HG02759 (cell line): ENCODE data around the gene PCA3.

Experiments used
- ATAC-seq: cut with Tn5 transposase; IDR thresholded peaks from one replicate; pipeline ENCODE4 v1.9.1; 2021; ENCODE audit warnings: mild to moderate bottlenecking, moderate library complexity; ENCODE audit not compliant: unreplicated experiment

The PCA3 gene

GRCh38 chr9:76756941-76757673 is 7.1 kb upstream of the PCA3 start:
- ATAC-seq, result no peak

GRCh38 chr9:76758476-76758875 is 5.8 kb upstream of the PCA3 start:
- ATAC-seq, result no peak

GRCh38 chr9:76759732-76760131 is 4.5 kb upstream of the PCA3 start:
- ATAC-seq, result no peak

- no peak for ATAC-seq
These were observed 2.8 kb upstream of the PCA3 start for GRCh38 chr9:76761448-76761847.

- ATAC-seq, result no peak
These were observed 1.9 kb downstream of the PCA3 start for GRCh38 chr9:76766126-76766525.

- ATAC-seq, result no peak
These were observed 8.6 kb downstream of the PCA3 start for GRCh38 chr9:76772686-76773445.

GRCh38 chr9:76784881-76785280 is 20.6 kb downstream of the PCA3 start:
- ATAC-seq, result no peak

- no peak for ATAC-seq
These were observed 21.3 kb downstream of the PCA3 start for GRCh38 chr9:76785501-76785900.

GRCh38 chr9:76787677-76788076 is 23.4 kb downstream of the PCA3 start:
- ATAC-seq, result no peak

GRCh38 chr9:76789840-76790239 is 25.6 kb downstream of the PCA3 start:
- no peak for ATAC-seq

GRCh38 chr9:76793784-76794431 is 29.7 kb downstream of the PCA3 start:
- ATAC-seq, result no peak

GRCh38 chr9:76796296-76796695 is 32.1 kb downstream of the PCA3 start:
- no peak for ATAC-seq

GRCh38 chr9:76798527-76798926 is 34.3 kb downstream of the PCA3 start:
- peak; percentile 44 for ATAC-seq

GRCh38 chr9:76799473-76799872 is 35.2 kb downstream of the PCA3 start:
- ATAC-seq, result no peak

- ATAC-seq, result no peak
These were observed 36.7 kb downstream of the PCA3 start for GRCh38 chr9:76800901-76801300.

- no peak for ATAC-seq
These were observed 38.8 kb downstream of the PCA3 start for GRCh38 chr9:76803083-76803482.

GRCh38 chr9:76803762-76804161 is 39.5 kb downstream of the PCA3 start:
- no peak for ATAC-seq

- no peak for ATAC-seq
These were observed 44.4 kb downstream of the PCA3 start for GRCh38 chr9:76808636-76809035.

- ATAC-seq, result peak; percentile 75
These were observed 46.2 kb downstream of the PCA3 start for GRCh38 chr9:76810377-76810957.

- no peak for ATAC-seq
These were observed 48.4 kb downstream of the PCA3 start for GRCh38 chr9:76812591-76812990.

GRCh38 chr9:76817489-76817888 is 53.3 kb downstream of the PCA3 start:
- no peak for ATAC-seq

GRCh38 chr9:76818271-76818670 is 54.0 kb downstream of the PCA3 start:
- ATAC-seq, result no peak
